Measurements from ENCODE around the gene PSMD6. TPM values are rescaled to one million over a fixed set of nuclear protein-coding genes. Genes with fewer than 3 reads are reported as not detected.

Gene PSMD6
- total RNA-seq, 2 donors from 2014 or later = 87.1 to 166 TPM

DNA sequence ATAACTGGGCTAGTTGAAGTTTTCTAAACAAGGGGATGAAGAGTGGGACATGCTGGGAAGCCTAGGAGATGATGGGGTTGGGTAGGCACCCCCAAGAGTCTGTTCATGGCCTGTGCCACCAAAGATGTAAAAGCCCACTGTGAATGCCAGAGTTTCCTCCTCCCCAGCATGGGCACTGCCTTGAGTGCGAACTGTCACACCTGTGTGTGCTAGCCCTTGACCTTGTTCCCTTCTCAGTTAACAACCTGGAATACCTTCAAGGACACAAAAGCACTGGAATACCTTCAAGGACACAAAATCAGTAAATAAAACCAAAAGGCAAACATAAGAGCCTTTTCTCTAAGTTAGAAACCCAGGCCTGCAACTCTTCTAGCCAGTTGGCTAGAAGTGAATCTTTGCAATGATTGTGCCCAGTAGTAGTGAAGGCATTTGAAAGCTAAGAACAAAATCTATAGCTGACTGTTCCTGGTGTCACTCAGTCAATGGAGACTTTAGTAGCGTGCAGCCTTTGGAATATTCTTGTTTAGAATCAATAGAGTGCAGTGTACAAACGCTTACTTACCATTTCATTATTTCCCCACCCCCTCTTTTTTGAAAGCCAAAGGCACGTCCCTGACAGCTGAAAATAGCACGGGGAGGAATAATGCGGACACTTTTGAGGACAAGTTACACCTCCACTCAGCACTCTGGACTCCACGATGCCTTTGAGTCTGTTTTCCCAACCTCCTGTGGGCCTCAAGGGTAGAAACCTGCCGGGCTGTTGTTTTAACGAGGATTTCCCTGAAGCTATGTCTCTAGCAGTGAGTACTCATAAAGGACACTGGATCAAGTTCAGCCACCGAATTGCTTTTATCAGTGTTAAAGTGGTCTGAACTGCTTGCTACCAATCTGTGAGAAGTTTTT lies 24.2 kb downstream of the PSMD6 start:
- Mint-ChIP-seq H3K9me3 (no peaks in the 10 kb centered on the region), H3K27ac (peak overlapping the region in 1 of 2 donors; percentile 69), H3K36me3 (peaks cover 6 to 39% of the 10 kb centered on the region in 2 donors)
- ATAC-seq = no peak
- no peak for DNase-seq (ENCODE audit: low spot score in 2 of 2)

GRCh38 chr3:63995086-63995485 lies 28.2 kb downstream of the PSMD6 start:
- ATAC-seq = peak in 1 of 2 donors; percentile 26
- Mint-ChIP-seq H3K27ac (peak overlapping the region; percentile 55 to 83), H3K36me3 (peaks cover 14 to 44% of the 10 kb centered on the region in 2 donors), H3K9me3 (no peaks in the 10 kb centered on the region)
- DNase-seq (ENCODE audit: low spot score in 2 of 2) = no peak

DNA sequence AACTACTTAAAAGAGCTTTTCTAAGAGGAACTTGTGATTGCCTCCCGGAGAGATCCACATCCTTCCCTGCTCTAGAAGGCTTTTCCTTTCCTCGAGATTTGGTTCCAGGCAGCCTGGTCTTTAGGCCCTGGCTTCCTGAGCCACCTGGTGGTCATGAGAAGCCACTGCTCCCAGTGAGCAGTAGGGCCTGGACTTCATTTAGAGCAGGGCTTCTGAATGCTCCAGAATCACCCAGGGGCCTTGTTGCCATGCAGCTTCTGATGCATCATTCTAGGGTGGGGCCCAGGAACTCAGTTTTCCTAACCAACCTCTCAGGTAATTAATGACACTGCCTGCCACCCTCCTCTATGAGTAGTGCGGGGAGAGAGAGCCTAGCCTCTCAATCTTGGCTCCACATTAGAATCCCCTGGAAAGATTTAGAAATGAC lies 29.6 kb downstream of the PSMD6 start:
- DNase-seq (ENCODE audit: low spot score in 2 of 2) (peak in 1 of 2 donors; percentile 48), ATAC-seq (peak; percentile 81 to 90)
- no peaks in the 10 kb centered on the region for H3K9me3 Mint-ChIP-seq
- peaks cover 15 to 37% of the 10 kb centered on the region in 2 donors for H3K36me3 Mint-ChIP-seq
- H3K27ac Mint-ChIP-seq = peak overlapping the region in 1 of 2 donors; percentile 72

DNA sequence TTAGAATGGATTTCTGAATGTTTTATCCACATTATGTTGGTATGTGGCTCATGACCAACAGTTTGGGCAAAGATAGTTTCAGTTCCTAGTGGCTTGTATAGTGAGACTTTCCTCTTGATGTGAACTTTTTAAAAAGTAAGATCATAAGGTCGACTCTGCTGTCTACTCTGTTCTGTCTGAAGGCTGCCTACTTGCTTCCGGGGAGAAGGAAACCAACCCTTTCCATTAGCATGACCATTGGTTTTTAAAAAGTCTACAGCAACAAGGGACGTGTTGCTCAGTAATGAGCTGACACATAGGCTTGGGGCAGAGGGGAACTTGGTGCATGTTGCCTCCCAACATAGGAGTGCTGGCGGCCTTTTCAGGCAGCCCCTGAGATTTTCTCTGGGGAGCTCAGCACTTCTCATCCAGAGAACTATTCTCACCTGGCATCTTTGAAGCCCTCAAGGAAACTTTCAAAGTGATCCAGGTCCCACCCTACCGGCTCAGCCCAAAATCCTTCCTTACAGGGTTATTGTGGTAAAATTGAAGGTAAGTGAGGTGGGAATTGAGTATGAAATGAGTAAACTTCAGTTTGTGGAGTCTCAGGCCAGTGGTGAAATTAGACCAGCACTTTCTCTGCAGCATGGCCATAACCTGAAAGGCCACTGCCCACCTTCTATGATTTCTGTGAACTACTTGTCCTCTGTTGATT lies 30.6 kb downstream of the PSMD6 start:
- ATAC-seq (no peak), DNase-seq (ENCODE audit: low spot score in 2 of 2) (no peak)
- peaks cover 15 to 34% of the 10 kb centered on the region in 2 donors for H3K36me3 Mint-ChIP-seq
- H3K9me3 Mint-ChIP-seq = no peaks in the 10 kb centered on the region
- peak overlapping the region in 1 of 2 donors; percentile 30 for H3K27ac Mint-ChIP-seq

- DNase-seq (ENCODE audit: low spot score in 2 of 2) = no peak
- Mint-ChIP-seq H3K36me3 (peaks cover 15 to 25% of the 10 kb centered on the region in 2 donors), H3K27ac (peak overlapping the region in 1 of 2 donors; percentile 30), H3K9me3 (no peaks in the 10 kb centered on the region)
- ATAC-seq = no peak
Measured at GRCh38 chr3:63991666-63992065, 31.6 kb downstream of the PSMD6 start.

DNA sequence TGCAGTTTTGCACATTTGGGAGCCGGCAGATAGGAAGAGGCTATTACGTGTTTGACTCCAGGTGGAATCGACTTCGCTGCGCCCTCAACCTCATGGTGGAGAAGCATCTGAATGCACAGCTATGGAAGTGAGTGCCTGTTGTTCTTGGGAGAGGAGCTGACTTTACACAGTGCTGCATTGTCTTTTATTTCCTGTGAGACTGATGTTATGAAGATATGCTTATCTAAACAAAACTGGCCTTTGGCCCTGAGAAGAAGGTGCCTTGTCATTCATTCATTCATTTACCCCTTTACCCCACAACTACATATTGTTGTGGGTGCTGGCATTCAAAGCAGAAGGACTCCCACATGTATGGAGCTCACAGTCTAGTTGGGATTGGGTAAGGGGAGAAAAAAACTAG lies 32.6 kb downstream of the PSMD6 start:
- H3K36me3 Mint-ChIP-seq = peaks cover 9 to 17% of the 10 kb centered on the region in 2 donors

DNA sequence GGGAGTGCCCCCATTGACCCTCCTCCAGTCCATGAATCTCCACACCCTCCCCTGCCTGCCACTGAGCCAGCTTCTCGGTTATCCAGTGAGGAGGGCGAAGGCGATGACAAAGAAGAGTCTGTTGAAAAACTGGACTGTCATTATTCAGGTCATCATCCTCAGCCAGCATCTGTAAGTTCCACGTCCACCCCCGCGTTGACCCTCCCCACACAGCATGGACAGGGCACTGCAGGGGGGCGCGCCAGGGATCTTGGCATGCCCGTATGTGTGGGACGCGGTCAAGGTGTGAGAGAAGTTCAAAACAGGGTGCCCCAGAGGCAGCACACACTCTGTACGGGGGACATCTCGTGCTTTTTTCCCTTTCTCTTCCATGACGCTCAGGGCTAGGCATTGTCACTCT lies 33.1 kb downstream of the PSMD6 start:
- ATAC-seq (no peak), DNase-seq (ENCODE audit: low spot score in 2 of 2) (no peak)
- Mint-ChIP-seq H3K27ac (peak overlapping the region; percentile 30 to 84), H3K36me3 (peaks cover 14 to 17% of the 10 kb centered on the region in 2 donors), H3K9me3 (no peaks in the 10 kb centered on the region)

More for the DNA sequence above, 32.6 kb downstream of the PSMD6 start:
- Mint-ChIP-seq H3K27ac (peak overlapping the region; percentile 30 to 84), H3K9me3 (no peaks in the 10 kb centered on the region)
- no peak for ATAC-seq
- no peak for DNase-seq (ENCODE audit: low spot score in 2 of 2)

DNA sequence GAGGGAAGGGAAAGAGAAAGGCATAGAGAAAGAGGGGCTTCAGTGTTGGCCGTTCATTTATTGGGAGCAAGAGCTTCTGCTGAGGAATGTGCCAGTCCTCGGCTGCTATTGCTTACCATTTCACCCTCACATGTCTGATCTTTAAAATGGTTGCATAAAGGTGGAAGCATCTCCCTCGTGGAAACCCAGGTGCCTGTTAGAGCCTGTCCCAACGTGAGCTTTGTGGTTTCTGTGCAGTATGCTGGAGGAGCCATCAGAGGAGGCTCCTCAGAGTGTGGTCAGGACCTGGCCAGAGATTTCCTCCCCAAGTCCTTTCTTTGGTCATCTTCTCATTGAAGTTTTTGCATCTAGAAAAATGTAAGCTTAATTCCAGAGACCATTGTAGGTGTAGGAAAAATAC lies 34.4 kb downstream of the PSMD6 start:
- peak overlapping the region; percentile 36 to 59 for H3K27ac Mint-ChIP-seq
- H3K9me3 Mint-ChIP-seq = no peaks in the 10 kb centered on the region
- H3K36me3 Mint-ChIP-seq = peaks cover 19% of the 10 kb centered on the region in 2 donors
- DNase-seq (ENCODE audit: low spot score in 2 of 2) (no peak), ATAC-seq (no peak)

DNA sequence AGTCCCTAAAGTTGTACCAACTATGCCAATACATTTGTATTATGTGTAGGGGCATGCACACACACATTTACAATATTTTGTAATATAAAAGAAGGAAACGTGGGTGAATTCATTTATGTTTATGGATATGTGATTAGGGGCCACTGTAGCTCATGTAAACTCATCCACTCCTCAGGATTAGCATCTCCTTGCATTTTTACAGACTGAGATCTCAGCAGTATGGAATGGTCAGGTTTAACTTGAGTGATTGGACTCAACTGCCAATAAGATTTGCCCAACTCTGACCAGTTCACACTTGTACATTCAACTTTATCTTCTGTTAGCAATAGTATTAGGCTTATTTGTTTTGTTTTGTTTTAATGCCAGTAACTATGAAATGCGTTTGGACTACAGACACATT lies 36.5 kb downstream of the PSMD6 start:
- no peak for ATAC-seq
- no peaks in the 10 kb centered on the region for H3K9me3 Mint-ChIP-seq
- DNase-seq (ENCODE audit: low spot score in 2 of 2) = no peak
- H3K27ac Mint-ChIP-seq = no peak overlapping the region
- H3K36me3 Mint-ChIP-seq = peaks cover 14 to 19% of the 10 kb centered on the region in 2 donors

GRCh38 chr3:63986146-63986545 lies 37.1 kb downstream of the PSMD6 start:
- Mint-ChIP-seq H3K9me3 (no peaks in the 10 kb centered on the region), H3K27ac (peak overlapping the region; percentile 10 to 55), H3K36me3 (peaks cover 14 to 19% of the 10 kb centered on the region in 2 donors)
- ATAC-seq (no peak), DNase-seq (ENCODE audit: low spot score in 2 of 2) (no peak)

GRCh38 chr3:63984391-63984790 lies 38.9 kb downstream of the PSMD6 start:
- H3K27ac Mint-ChIP-seq = peak overlapping the region; percentile 2 to 72
- no peak for DNase-seq (ENCODE audit: low spot score in 2 of 2)
- no peaks in the 10 kb centered on the region for H3K9me3 Mint-ChIP-seq
- peaks cover 17 to 29% of the 10 kb centered on the region in 2 donors for H3K36me3 Mint-ChIP-seq
- ATAC-seq = peak in 1 of 2 donors; percentile 32

GRCh38 chr3:63981980-63982379 lies 41.3 kb downstream of the PSMD6 start:
- DNase-seq (ENCODE audit: low spot score in 2 of 2) = no peak
- peak in 1 of 2 donors; percentile 6 for ATAC-seq
- H3K9me3 Mint-ChIP-seq = no peaks in the 10 kb centered on the region
- peaks cover 20 to 34% of the 10 kb centered on the region in 2 donors for H3K36me3 Mint-ChIP-seq
- peak overlapping the region; percentile 63 to 84 for H3K27ac Mint-ChIP-seq

- Mint-ChIP-seq H3K9me3 (no peaks in the 10 kb centered on the region), H3K27ac (peak overlapping the region; percentile 12 to 92), H3K36me3 (peaks cover 20 to 34% of the 10 kb centered on the region in 2 donors)
- no peak for DNase-seq (ENCODE audit: low spot score in 2 of 2)
- peak in 1 of 2 donors; percentile 4 for ATAC-seq
Measured at GRCh38 chr3:63980830-63981498, 42.3 kb downstream of the PSMD6 start.

GRCh38 chr3:63980019-63980418 lies 43.3 kb downstream of the PSMD6 start:
- Mint-ChIP-seq H3K36me3 (peaks cover 15 to 26% of the 10 kb centered on the region in 2 donors), H3K9me3 (no peaks in the 10 kb centered on the region), H3K27ac (peak overlapping the region; percentile 72 to 92)
- DNase-seq (ENCODE audit: low spot score in 2 of 2) = no peak
- peak; percentile 71 to 72 for ATAC-seq

- DNase-seq (ENCODE audit: low spot score in 2 of 2) = no peak
- H3K36me3 Mint-ChIP-seq = peaks cover 10 to 22% of the 10 kb centered on the region in 2 donors
- H3K27ac Mint-ChIP-seq = peak overlapping the region; percentile 72 to 92
Measured at GRCh38 chr3:63979093-63979885, 44.0 kb downstream of the PSMD6 start.

DNA sequence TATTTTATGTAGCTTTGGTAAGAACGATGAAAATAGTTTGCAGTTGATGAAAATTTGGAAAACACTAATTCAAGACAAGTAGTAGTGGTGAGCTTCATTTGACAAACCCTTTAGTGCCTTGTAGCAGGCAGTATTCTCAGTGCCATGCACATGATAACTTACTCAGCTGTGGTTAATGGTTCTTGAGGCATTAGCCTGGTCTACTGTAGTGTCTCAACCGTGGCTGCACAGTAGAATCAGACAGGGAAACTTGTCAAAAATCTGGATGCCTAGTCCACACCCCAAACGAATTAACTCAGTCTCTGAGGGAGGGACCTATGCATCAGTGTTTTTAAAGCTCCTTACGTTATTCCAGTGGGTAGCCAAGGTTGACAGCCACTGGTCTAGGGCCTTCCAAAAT lies 45.4 kb downstream of the PSMD6 start:
- DNase-seq (ENCODE audit: low spot score in 2 of 2) = no peak
- no peaks in the 10 kb centered on the region for H3K9me3 Mint-ChIP-seq
- H3K36me3 Mint-ChIP-seq = peaks cover 15 to 27% of the 10 kb centered on the region in 2 donors
- ATAC-seq = peak; percentile 20 to 61
- H3K27ac Mint-ChIP-seq = peak overlapping the region in 1 of 2 donors; percentile 92

More at GRCh38 chr3:63979093-63979885, 44.0 kb downstream of the PSMD6 start:
- ATAC-seq = peak; percentile 27 to 39
- H3K9me3 Mint-ChIP-seq = no peaks in the 10 kb centered on the region
